MCF 10A (cell line): Measurements from ENCODE around the gene JAK3. TPM values are rescaled to one million over a fixed set of nuclear protein-coding genes. Genes with fewer than 3 reads are reported as not detected.

Source experiments
- BruUV-seq: library from RNA; stranded (reverse); fragments of 400-500 nt; replicated peaks from 2 replicates; lab custom pipeline; 2021; lab: Mats Ljungman, UMichigan
- CTCF ChIA-PET: fragments of 300-600 bp; sonication (Branson Sonifier 250); formaldehyde crosslinking; extraction: SDS; loops from one replicate; lab custom pipeline; 2021; ENCODE audit warnings: antibody characterized with exemption, inconsistent platforms; lab: Yijun Ruan, JAX
- POLR2A ChIA-PET: fragments of 300-600, 350-650 bp; sonication (Branson Sonifier 250); formaldehyde crosslinking; extraction: SDS; loops from one replicate; lab custom pipeline; 2020; ENCODE audit warnings: antibody characterized with exemption, inconsistent platforms; lab: Yijun Ruan, JAX
- DNase-seq: peaks from one replicate; pipeline ENCODE4 v3.0.0-alpha.2; 2018; ENCODE audit not compliant: unreplicated experiment
- H3K27ac Mint-ChIP-seq: one replicate; pipeline ENCODE4 v1.8.0; 2022; ENCODE audit warnings: mild to moderate bottlenecking, low read depth, mixed read lengths; ENCODE audit not compliant: unreplicated experiment
- H3K27me3 Mint-ChIP-seq: one replicate; pipeline ENCODE4 v1.8.0; 2022; ENCODE audit warnings: mixed read lengths; ENCODE audit not compliant: insufficient read depth, unreplicated experiment
- H3K36me3 Mint-ChIP-seq: one replicate; pipeline ENCODE4 v1.8.0; 2022; ENCODE audit warnings: mild to moderate bottlenecking, moderate library complexity, mixed read lengths; ENCODE audit not compliant: insufficient read depth, unreplicated experiment
- H3K4me1 Mint-ChIP-seq: one replicate; pipeline ENCODE4 v1.8.0; 2022; ENCODE audit warnings: mixed read lengths; ENCODE audit not compliant: insufficient read depth, unreplicated experiment
- H3K4me3 Mint-ChIP-seq: one replicate; pipeline ENCODE4 v1.8.0; 2022; ENCODE audit warnings: mild to moderate bottlenecking, moderate library complexity, mixed read lengths; ENCODE audit not compliant: unreplicated experiment
- H3K9me3 Mint-ChIP-seq: one replicate; pipeline ENCODE4 v1.8.0; 2022; ENCODE audit warnings: mixed read lengths; ENCODE audit not compliant: unreplicated experiment
- intact Hi-C: fragments of 100-400 bp; cut with micrococcal nuclease; formaldehyde crosslinking; loops from 2 replicates; pipeline ENCODE4 v1.14.1; 2022
- total RNA-seq: library from RNA; stranded (reverse); gene quantifications from 2 replicates; pipeline ENCODE4 v1.2.3, GENCODE V29; 2022
- TF ChIP-seq, protein P1 (sequence below): fragments of 200-600 bp; IDR thresholded peaks from one replicate; pipeline ENCODE4 v1.8.0; 2022; ENCODE audit warnings: antibody characterized with exemption, mild to moderate bottlenecking; ENCODE audit not compliant: unreplicated experiment

The JAK3 gene
- total RNA-seq, 1 experiment from 2014 or later, result not detected

DNA sequence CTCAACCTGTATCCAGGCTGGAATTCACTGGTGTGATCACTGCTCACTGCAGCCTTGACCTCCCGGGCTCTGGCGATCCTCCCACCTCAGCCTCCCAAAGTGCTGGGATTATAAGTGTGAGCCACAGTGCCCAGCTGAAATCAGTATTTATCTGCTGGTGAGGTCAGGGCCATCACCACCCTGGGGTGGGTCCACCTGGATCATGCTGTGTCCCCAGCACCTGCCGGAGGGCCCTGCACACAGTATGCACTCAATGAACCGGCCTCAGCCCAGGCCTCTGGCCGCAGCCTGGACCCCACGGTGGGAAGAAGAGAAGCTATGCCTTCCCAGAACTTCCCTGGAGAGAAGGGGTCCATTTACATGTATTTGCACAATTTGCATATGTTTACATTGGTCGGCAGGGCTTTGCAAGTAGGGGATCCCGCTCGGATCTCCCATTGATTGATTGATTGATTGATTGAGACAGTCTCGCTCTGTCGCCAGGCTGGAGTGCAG lies 21.4 kb upstream of the JAK3 start:
- Mint-ChIP-seq H3K27ac (no peak overlapping the region), H3K36me3 (peaks cover 30% of the 10 kb centered on the region), H3K27me3 (no peaks in the 10 kb centered on the region), H3K4me1 (peaks cover 10% of the 10 kb centered on the region), H3K4me3 (no peak overlapping the region), H3K9me3 (no peaks in the 10 kb centered on the region)
- intact Hi-C loops, result no loop called here
- no peak for DNase-seq
- BruUV-seq, result no TSS peak
- TF ChIP-seq, protein P1, sequence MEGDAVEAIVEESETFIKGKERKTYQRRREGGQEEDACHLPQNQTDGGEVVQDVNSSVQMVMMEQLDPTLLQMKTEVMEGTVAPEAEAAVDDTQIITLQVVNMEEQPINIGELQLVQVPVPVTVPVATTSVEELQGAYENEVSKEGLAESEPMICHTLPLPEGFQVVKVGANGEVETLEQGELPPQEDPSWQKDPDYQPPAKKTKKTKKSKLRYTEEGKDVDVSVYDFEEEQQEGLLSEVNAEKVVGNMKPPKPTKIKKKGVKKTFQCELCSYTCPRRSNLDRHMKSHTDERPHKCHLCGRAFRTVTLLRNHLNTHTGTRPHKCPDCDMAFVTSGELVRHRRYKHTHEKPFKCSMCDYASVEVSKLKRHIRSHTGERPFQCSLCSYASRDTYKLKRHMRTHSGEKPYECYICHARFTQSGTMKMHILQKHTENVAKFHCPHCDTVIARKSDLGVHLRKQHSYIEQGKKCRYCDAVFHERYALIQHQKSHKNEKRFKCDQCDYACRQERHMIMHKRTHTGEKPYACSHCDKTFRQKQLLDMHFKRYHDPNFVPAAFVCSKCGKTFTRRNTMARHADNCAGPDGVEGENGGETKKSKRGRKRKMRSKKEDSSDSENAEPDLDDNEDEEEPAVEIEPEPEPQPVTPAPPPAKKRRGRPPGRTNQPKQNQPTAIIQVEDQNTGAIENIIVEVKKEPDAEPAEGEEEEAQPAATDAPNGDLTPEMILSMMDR, result no peak
- POLR2A ChIA-PET, result interaction anchor here (3.9 to 5.2 kb wide), 2 partner anchors 9 to 63 kb away, joined by 17 to 71 read pairs; partner anchors contain the start of genes CCDC124 and RPL18A
- CTCF ChIA-PET, result interaction anchor here (0.7 to 5.3 kb wide), 5 partner anchors 9 to 73 kb away, joined by 3 to 90 read pairs (median 17); partner anchors contain the start of genes CCDC124 and RPL18A

- DNase-seq, result no peak
- TF ChIP-seq, protein P1, result no peak
- CTCF ChIA-PET, result interaction anchor here (0.7 to 5.3 kb wide), 3 partner anchors 9 to 126 kb away, joined by 3 to 90 read pairs (median 37); partner anchors contain the start of genes CCDC124 and RPL18A
- no TSS peak for BruUV-seq
- H3K9me3 Mint-ChIP-seq, result no peaks in the 10 kb centered on the region
- peaks cover 10% of the 10 kb centered on the region for H3K4me1 Mint-ChIP-seq
- H3K4me3 Mint-ChIP-seq, result no peak overlapping the region
- intact Hi-C loops, result no loop called here
- no peaks in the 10 kb centered on the region for H3K27me3 Mint-ChIP-seq
- H3K27ac Mint-ChIP-seq, result no peak overlapping the region
- peaks cover 35% of the 10 kb centered on the region for H3K36me3 Mint-ChIP-seq
- POLR2A ChIA-PET, result interaction anchor here (3.9 to 5.2 kb wide), 2 partner anchors 9 to 63 kb away, joined by 17 to 71 read pairs; partner anchors contain the start of genes CCDC124 and RPL18A
Measured at GRCh38 chr19:17868669-17869068, 20.9 kb upstream of the JAK3 start.

GRCh38 chr19:17866964-17867486 lies 19.2 kb upstream of the JAK3 start:
- peaks cover 51% of the 10 kb centered on the region for H3K36me3 Mint-ChIP-seq
- intact Hi-C loops, result no loop called here
- H3K4me1 Mint-ChIP-seq, result peaks cover 10% of the 10 kb centered on the region
- H3K27ac Mint-ChIP-seq, result no peak overlapping the region
- BruUV-seq, result no TSS peak
- ChIA-PET CTCF (interaction anchor here (1.6 to 5.3 kb wide), 2 partner anchors 64 to 65 kb away, joined by 7 to 90 read pairs; partner anchors contain the start of gene CCDC124), POLR2A (interaction anchor here (0.7 to 3.8 kb wide), 3 partner anchors 12 to 130 kb away, joined by 3 to 82 read pairs (median 3); partner anchors contain the start of gene CCDC124)
- H3K9me3 Mint-ChIP-seq, result no peaks in the 10 kb centered on the region
- peak; percentile 25 for DNase-seq
- TF ChIP-seq, protein P1, result no peak
- H3K27me3 Mint-ChIP-seq, result no peaks in the 10 kb centered on the region
- H3K4me3 Mint-ChIP-seq, result no peak overlapping the region

DNA sequence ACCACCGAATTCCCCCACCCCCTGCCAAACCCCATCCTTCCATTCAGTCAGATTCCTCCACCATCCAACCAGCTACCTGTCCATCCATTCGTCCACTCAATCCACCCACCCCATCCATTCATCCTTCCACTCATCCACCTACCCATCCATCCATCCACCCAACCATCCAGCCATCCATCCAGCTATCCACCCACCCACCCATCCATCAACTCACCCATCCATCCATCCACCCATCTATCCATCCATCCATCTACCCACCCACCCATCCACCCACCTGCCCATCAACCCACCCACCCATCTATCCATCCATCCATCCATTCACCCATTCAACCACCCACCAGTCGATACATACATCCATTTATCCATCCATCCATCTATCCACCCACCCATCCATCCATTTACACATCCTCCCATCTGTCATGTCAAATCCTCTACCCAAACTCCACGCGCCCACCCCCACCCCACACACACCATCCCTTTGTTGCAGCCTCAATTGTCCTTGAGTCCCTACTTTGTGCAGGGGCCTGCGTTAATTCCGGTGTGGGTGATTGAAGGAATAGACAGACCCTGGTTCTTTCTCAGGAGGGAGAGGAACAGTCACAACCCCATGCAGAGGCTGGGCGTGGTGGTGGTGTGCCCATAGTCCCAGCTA lies 18.7 kb upstream of the JAK3 start:
- ChIA-PET POLR2A (interaction anchor here (0.6 to 3.8 kb wide), 7 partner anchors 13 to 167 kb away, joined by 3 to 82 read pairs (median 3); partner anchors contain the start of gene CCDC124), CTCF (interaction anchor here (1.1 to 1.6 kb wide), 2 partner anchors 64 to 66 kb away, joined by 6 to 7 read pairs; partner anchors contain the start of gene CCDC124)
- Mint-ChIP-seq H3K4me3 (no peak overlapping the region), H3K9me3 (no peaks in the 10 kb centered on the region), H3K36me3 (peaks cover 57% of the 10 kb centered on the region), H3K27ac (no peak overlapping the region), H3K4me1 (peaks cover 13% of the 10 kb centered on the region), H3K27me3 (no peaks in the 10 kb centered on the region)
- DNase-seq, result peak; percentile 9
- no TSS peak for BruUV-seq
- intact Hi-C loops, result no loop called here
- TF ChIP-seq, protein P1, result no peak
